Calu3 (cell line): Measurements from ENCODE around the gene ABI1. TPM values are rescaled to one million over a fixed set of nuclear protein-coding genes. Genes with fewer than 3 reads are reported as not detected.

Experiments used
- BruUV-seq: library from RNA; stranded (reverse); fragments of 400-500 nt; replicated peaks from 2 replicates; lab custom pipeline; 2021; lab: Mats Ljungman, UMichigan
- CTCF ChIA-PET: fragments of 300-600 bp; sonication (Branson Sonifier 250); formaldehyde crosslinking; loops from one replicate; lab custom pipeline; 2022; ENCODE audit warnings: antibody characterized with exemption; lab: Charles Lee
- DNase-seq: peaks from one replicate; pipeline ENCODE4 v3.0.0; 2022
- H3K27ac Mint-ChIP-seq: one replicate; pipeline ENCODE4 v1.8.0; 2022; ENCODE audit warnings: mixed read lengths; ENCODE audit not compliant: unreplicated experiment
- H3K27me3 Mint-ChIP-seq: one replicate; pipeline ENCODE4 v1.8.0; 2022; ENCODE audit warnings: mixed read lengths; ENCODE audit not compliant: unreplicated experiment
- H3K36me3 Mint-ChIP-seq: one replicate; pipeline ENCODE4 v1.8.0; 2022; ENCODE audit warnings: mild to moderate bottlenecking, moderate library complexity, mixed read lengths; ENCODE audit not compliant: insufficient read depth, unreplicated experiment
- H3K4me1 Mint-ChIP-seq: one replicate; pipeline ENCODE4 v1.8.0; 2022; ENCODE audit warnings: mild to moderate bottlenecking, low read depth, mixed read lengths; ENCODE audit not compliant: unreplicated experiment
- H3K4me3 Mint-ChIP-seq: one replicate; pipeline ENCODE4 v1.8.0; 2022; ENCODE audit warnings: mild to moderate bottlenecking, low read depth, moderate library complexity, mixed read lengths; ENCODE audit not compliant: unreplicated experiment
- H3K9me3 Mint-ChIP-seq: one replicate; pipeline ENCODE4 v1.8.0; 2022; ENCODE audit warnings: low read depth, mixed read lengths; ENCODE audit not compliant: unreplicated experiment
- intact Hi-C: fragments of 100-400 bp; cut with micrococcal nuclease; formaldehyde crosslinking; loops from one replicate; pipeline ENCODE4 v1.10.0; 2022; ENCODE audit not compliant: unreplicated experiment
- total RNA-seq: library from RNA; stranded (reverse); gene quantifications from 2 replicates; pipeline ENCODE4 v1.2.3, GENCODE V29; 2022
- TF ChIP-seq, protein P1 (sequence below): fragments of 200-600 bp; IDR thresholded peaks from one replicate; pipeline ENCODE4 v1.8.0; 2022; ENCODE audit warnings: antibody characterized with exemption; ENCODE audit not compliant: unreplicated experiment

Gene ABI1
- total RNA-seq, 1 experiment from 2014 or later, result 61.9 TPM

DNA sequence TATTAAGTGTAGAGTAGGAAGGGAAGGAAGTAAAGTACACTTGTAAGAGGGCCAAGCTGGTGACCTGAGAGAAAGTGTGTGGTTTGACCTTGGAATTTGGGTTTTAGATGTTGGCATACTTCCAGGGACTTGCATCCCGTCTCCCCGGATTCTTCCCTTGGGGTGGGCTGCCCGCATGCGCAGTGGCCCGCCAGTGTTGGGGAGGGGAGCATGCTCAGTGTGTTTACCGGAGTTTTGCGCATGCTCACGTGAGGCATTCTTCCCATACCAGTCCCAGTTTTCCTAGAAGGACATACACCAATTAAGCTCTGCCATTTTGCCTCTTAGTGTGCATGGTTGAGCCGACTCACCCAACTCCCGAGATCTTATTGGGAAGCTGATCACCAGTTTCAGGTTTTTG lies 153.8 kb downstream of the ABI1 start:
- no peaks in the 10 kb centered on the region for H3K27me3 Mint-ChIP-seq
- H3K9me3 Mint-ChIP-seq, result no peaks in the 10 kb centered on the region
- peaks cover 14% of the 10 kb centered on the region for H3K4me1 Mint-ChIP-seq
- no TSS peak for BruUV-seq
- TF ChIP-seq, protein P1, sequence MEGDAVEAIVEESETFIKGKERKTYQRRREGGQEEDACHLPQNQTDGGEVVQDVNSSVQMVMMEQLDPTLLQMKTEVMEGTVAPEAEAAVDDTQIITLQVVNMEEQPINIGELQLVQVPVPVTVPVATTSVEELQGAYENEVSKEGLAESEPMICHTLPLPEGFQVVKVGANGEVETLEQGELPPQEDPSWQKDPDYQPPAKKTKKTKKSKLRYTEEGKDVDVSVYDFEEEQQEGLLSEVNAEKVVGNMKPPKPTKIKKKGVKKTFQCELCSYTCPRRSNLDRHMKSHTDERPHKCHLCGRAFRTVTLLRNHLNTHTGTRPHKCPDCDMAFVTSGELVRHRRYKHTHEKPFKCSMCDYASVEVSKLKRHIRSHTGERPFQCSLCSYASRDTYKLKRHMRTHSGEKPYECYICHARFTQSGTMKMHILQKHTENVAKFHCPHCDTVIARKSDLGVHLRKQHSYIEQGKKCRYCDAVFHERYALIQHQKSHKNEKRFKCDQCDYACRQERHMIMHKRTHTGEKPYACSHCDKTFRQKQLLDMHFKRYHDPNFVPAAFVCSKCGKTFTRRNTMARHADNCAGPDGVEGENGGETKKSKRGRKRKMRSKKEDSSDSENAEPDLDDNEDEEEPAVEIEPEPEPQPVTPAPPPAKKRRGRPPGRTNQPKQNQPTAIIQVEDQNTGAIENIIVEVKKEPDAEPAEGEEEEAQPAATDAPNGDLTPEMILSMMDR, result no peak
- intact Hi-C loops, result no loop called here
- peaks cover 5% of the 10 kb centered on the region for H3K36me3 Mint-ChIP-seq
- H3K27ac Mint-ChIP-seq, result no peak overlapping the region
- no peak for DNase-seq
- CTCF ChIA-PET, result no interaction called here
- no peak overlapping the region for H3K4me3 Mint-ChIP-seq

DNA sequence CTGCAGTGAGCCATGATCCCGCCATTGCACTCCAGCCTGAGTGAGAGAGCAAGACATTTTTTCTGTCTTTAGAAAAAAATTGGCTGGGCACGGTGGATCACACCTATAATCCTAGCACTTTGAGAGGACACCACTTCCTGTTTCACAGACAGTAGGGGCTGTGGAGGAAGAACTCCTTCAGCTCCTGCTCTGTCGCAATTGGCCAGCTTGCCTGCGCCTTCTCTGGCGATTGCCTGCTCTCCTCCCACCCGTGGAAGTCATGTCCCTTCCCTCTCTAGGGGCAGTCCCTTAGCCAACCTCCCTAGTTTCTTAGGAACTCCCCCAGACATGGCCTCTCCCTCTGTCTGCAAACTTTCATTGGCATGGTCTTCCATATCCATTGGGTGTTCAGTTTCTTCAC lies 154.6 kb downstream of the ABI1 start:
- peaks cover 5% of the 10 kb centered on the region for H3K36me3 Mint-ChIP-seq
- CTCF ChIA-PET, result no interaction called here
- no peaks in the 10 kb centered on the region for H3K9me3 Mint-ChIP-seq
- H3K27ac Mint-ChIP-seq, result no peak overlapping the region
- no peaks in the 10 kb centered on the region for H3K27me3 Mint-ChIP-seq
- BruUV-seq, result no TSS peak
- DNase-seq, result no peak
- intact Hi-C loops, result no loop called here
- TF ChIP-seq, protein P1, result no peak
- H3K4me1 Mint-ChIP-seq, result peaks cover 20% of the 10 kb centered on the region
- H3K4me3 Mint-ChIP-seq, result no peak overlapping the region

DNA sequence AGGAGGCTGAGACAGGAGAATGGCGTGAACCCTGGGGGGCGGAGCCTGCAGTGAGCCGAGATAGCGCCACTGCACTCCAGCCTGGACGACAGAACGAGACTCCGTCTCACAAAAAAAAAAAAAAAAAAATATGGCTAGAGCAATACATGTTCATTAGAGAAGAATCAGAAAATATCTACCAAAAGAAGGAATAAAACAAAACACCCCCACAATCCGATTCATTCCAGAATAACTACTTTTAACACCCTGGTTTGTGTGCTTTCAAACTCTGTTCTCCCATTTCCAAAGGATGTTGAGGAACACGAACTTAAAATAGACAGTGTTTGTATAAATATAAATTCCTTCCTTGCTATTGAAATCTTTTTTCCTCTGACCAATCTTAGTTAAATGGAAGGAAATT lies 156.8 kb downstream of the ABI1 start:
- no peak for DNase-seq
- Mint-ChIP-seq H3K4me3 (no peak overlapping the region), H3K27ac (no peak overlapping the region), H3K9me3 (peaks cover 7% of the 10 kb centered on the region), H3K36me3 (peaks cover 5% of the 10 kb centered on the region), H3K27me3 (no peaks in the 10 kb centered on the region), H3K4me1 (peaks cover 33% of the 10 kb centered on the region)
- intact Hi-C loops, result no loop called here
- CTCF ChIA-PET, result no interaction called here
- BruUV-seq, result no TSS peak
- TF ChIP-seq, protein P1, result no peak

DNA sequence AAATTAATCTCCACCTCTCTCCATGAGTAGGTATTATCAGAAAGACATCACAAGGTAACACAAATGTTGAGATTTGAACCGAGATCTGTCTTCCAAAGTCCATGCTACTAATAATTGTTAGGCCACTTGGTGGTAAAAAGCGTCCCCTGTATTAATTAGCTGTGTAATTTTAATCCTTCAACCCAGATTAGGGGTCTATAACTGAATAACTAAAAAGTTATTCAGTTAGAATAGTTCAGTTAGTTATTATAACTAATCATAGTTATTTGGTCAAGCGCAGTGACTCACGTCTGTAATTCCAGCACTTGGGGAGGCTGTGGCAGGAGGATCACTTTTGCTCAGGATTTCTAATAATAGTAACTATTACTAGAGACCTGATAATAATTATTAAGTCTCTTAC lies 157.7 kb downstream of the ABI1 start:
- Mint-ChIP-seq H3K4me1 (peaks cover 38% of the 10 kb centered on the region), H3K27me3 (no peaks in the 10 kb centered on the region), H3K27ac (no peak overlapping the region), H3K9me3 (peaks cover 7% of the 10 kb centered on the region), H3K36me3 (peaks cover 9% of the 10 kb centered on the region), H3K4me3 (peak overlapping the region; percentile 36)
- CTCF ChIA-PET, result no interaction called here
- TF ChIP-seq, protein P1, result no peak
- DNase-seq, result no peak
- no TSS peak for BruUV-seq
- intact Hi-C loops, result no loop called here
